ENCODE data around the gene PEPD. TPM values are rescaled to one million over a fixed set of nuclear protein-coding genes. Genes with fewer than 3 reads are reported as not detected.

The PEPD gene
- total RNA-seq, 4 donors from 2014 or later = 79.8 to 122 (median 94.8) TPM

DNA sequence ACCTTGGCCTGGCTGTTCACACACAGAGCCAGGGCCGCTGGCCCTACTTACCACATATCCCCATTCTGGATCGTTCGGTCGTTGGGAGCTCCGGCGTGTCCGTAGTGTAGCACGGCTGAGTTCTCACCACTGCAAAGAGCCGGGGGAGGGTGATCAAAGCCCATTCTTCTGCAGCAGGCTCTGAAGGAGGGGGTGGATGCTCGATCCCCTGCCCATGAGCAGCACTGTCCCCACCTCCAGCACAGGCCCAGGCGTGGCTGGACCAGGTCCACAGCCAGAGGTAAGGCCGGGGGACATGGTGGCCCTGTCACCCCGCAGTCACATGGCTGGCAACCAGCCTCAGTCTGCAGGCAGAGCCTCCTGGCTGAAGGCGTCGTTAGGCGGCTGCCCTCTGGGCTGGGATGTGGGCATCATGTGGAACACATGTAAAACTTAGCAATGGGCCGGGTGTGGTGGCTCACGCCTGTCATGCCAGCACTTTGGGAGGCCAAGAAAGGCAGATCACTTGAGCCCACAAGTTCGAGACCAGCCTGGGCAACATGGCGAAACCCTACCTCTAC is 109.9 kb downstream of the PEPD start:
- Histone ChIP-seq H3K4me1 (peaks cover 0 to 10% (median 1%) of the 10 kb centered on the region in 4 donors), H3K27me3 (no peaks in the 10 kb centered on the region), H3K27ac (no peak overlapping the region), H3K36me3 (peaks cover 0 to 30% (median 0%) of the 10 kb centered on the region in 3 donors), H3K4me3 (no peak overlapping the region), H3K9me3 (no peaks in the 10 kb centered on the region)
- no peak for DNase-seq (ENCODE audit: low spot score in 2 of 2)
- TF ChIP-seq, protein P1, sequence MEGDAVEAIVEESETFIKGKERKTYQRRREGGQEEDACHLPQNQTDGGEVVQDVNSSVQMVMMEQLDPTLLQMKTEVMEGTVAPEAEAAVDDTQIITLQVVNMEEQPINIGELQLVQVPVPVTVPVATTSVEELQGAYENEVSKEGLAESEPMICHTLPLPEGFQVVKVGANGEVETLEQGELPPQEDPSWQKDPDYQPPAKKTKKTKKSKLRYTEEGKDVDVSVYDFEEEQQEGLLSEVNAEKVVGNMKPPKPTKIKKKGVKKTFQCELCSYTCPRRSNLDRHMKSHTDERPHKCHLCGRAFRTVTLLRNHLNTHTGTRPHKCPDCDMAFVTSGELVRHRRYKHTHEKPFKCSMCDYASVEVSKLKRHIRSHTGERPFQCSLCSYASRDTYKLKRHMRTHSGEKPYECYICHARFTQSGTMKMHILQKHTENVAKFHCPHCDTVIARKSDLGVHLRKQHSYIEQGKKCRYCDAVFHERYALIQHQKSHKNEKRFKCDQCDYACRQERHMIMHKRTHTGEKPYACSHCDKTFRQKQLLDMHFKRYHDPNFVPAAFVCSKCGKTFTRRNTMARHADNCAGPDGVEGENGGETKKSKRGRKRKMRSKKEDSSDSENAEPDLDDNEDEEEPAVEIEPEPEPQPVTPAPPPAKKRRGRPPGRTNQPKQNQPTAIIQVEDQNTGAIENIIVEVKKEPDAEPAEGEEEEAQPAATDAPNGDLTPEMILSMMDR (IDR thresholded peaks at IDR 0.05) = no peak
- TF ChIP-seq POLR2A (IDR thresholded peaks at IDR 0.05) = no peak
- no peak for TF ChIP-seq EP300 (IDR thresholded peaks at IDR 0.05)
- 83% methylated on average over 20 of the region's 20 CpGs for WGBS, 2 donors

DNA sequence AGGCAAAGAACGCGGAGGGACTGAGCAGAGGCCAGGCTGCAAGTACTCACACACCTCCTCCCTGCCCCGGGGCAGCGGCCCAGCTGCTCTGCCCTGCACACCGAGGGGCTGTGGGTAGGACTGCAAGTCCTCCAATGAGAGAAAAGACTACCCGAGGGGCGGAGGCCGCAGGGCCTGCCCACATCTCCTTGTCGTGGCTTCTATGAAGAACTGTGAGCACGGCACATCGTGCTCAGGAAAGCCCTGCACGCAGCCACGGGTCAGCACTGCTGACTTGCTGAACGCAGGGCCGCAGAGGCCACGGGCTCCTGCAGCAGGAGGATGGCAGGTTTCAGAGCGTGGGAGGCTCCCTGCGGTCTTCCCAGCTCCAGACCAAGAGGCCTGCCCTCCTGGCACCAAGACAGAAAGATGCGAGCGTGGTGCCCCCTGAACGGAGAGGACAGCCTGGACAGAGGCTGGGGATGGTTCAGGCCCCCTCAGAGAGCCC is 110.6 kb downstream of the PEPD start:
- Histone ChIP-seq H3K36me3 (peaks cover 0 to 30% (median 0%) of the 10 kb centered on the region in 3 donors), H3K4me3 (no peak overlapping the region), H3K9me3 (no peaks in the 10 kb centered on the region), H3K4me1 (peaks cover 0 to 9% (median 0%) of the 10 kb centered on the region in 4 donors), H3K27ac (no peak overlapping the region), H3K27me3 (no peaks in the 10 kb centered on the region)
- no peak for TF ChIP-seq EP300 (IDR thresholded peaks at IDR 0.05)
- no peak for TF ChIP-seq POLR2A (IDR thresholded peaks at IDR 0.05)
- TF ChIP-seq, protein P1 (IDR thresholded peaks at IDR 0.05) = no peak
- 78 to 84% methylated on average over 13 to 15 of the region's 21 CpGs for WGBS, 2 donors
- no peak for DNase-seq (ENCODE audit: low spot score in 2 of 2)

DNA sequence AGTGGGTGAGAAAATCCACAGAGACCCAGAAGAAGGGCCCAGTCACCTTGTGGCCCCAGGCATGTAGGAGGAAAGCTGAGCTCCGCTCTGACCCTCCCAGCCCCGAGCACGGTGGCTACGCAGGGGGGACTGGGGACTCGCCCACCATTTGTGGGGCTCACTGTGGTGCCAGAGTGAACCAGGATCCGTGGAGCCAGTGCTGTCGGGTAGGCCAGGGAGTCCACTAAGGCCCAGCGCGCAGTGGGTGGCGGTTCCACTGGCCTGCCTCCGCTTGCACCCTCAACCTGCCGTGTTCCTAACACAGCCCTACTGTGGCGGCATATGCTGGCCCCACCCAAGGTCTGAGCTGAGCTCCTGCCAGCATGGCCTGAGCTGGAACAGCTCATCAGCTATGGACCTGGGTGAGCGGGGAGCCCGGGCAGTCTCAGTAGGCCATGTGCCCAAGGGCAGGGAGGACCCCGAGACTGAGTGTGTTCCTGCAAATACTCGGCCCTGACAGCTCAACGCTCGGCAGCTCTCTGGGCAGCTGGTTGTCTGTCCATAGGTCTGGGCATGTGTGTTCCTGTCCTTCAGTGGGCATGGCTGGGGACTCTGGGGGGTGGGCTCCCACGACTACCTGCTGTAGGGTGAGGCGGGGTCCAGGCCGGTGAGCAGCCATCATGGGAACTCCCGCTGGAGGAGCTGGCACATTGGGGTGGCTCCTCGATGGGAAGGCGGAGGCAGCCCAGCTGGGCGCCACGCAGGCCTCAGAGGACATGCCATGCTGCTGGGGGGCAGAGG is 111.5 kb downstream of the PEPD start:
- WGBS, 2 donors = 89 to 90% methylated on average over 10 to 18 of the region's 27 CpGs
- H3K36me3 ChIP-seq = peaks cover 0 to 30% (median 0%) of the 10 kb centered on the region in 3 donors
- peaks cover 0 to 11% (median 0%) of the 10 kb centered on the region in 4 donors for H3K4me1 ChIP-seq
- H3K27me3 ChIP-seq = no peaks in the 10 kb centered on the region
- no peaks in the 10 kb centered on the region for H3K9me3 ChIP-seq
- no peak for DNase-seq (ENCODE audit: low spot score in 2 of 2)
- no peak overlapping the region for H3K4me3 ChIP-seq
- H3K27ac ChIP-seq = no peak overlapping the region
- TF ChIP-seq EP300 (IDR thresholded peaks at IDR 0.05) = no peak
- TF ChIP-seq, protein P1 (IDR thresholded peaks at IDR 0.05) = no peak

DNA sequence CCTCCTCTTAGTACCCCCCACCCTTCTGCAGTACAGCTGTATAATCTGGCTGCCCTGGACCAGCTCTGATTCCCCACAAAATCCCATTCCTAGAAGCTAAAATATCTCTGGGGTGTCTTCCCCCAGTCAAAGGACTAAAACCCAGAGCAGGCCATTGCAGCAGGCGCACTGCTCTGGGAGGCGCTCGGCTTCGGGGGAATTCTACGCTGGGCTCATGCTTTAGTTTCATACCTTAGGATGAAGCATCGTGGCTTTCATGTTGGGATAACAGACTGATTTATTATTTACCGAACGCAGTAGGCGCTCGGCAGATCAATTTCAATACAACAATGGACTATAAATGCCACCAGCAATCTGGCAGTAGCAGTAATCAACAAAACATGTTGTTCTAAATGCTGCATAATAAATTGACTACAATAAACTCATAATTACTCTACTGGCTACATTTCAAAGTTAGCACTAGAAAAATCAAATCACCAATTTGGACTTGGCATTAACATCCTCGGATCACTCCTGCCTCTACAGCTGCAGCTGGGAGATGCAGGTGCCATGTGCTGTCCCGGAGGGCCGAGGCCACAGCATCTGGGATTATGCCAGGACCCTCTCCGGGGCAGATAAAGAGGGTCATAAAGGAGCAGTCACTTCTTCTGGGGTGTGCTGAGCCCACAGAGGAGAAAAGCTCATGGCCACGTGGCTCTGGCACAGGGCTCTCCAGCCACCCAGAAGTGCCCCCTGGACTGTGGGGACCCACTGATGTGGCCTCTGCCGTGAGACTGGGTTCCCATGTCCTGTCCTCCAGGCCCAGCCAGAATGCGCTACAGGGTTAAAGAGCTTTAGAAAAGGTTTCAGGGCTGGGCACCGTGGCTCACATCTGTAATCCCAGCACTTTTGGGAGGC is 112.8 kb downstream of the PEPD start:
- no peak for DNase-seq (ENCODE audit: low spot score in 2 of 2)
- TF ChIP-seq, protein P1 (IDR thresholded peaks at IDR 0.05) = no peak
- no peak for TF ChIP-seq POLR2A (IDR thresholded peaks at IDR 0.05)
- TF ChIP-seq EP300 (IDR thresholded peaks at IDR 0.05) = no peak
- no peaks in the 10 kb centered on the region for H3K9me3 ChIP-seq
- H3K27ac ChIP-seq = no peak overlapping the region
- no peak overlapping the region for H3K4me3 ChIP-seq
- no peaks in the 10 kb centered on the region for H3K27me3 ChIP-seq
- peaks cover 0 to 30% (median 0%) of the 10 kb centered on the region in 3 donors for H3K36me3 ChIP-seq
- 85 to 89% methylated on average over 18 of the region's 18 CpGs for WGBS, 2 donors
- H3K4me1 ChIP-seq = peaks cover 0 to 16% (median 0%) of the 10 kb centered on the region in 4 donors

Measured in tibial nerve (tissue), 4 donors.